Stimulated activated CD4-positive, alpha-beta T cell treated with anti-CD3 and anti-CD28 coated beads, Interleukin-12 subunit alpha, Interleukin-12 subunit beta, amount 100 ng/mL, for 24 hours (primary cell): ENCODE measurements around the gene STX8.

Experiments
- DNase-seq, 2 experiments: peaks; one replicate each; pipeline ENCODE4 v3.0.0-alpha.2; 2020; ENCODE audit warnings: low read depth in 2 of 2

STX8 gene

DNA sequence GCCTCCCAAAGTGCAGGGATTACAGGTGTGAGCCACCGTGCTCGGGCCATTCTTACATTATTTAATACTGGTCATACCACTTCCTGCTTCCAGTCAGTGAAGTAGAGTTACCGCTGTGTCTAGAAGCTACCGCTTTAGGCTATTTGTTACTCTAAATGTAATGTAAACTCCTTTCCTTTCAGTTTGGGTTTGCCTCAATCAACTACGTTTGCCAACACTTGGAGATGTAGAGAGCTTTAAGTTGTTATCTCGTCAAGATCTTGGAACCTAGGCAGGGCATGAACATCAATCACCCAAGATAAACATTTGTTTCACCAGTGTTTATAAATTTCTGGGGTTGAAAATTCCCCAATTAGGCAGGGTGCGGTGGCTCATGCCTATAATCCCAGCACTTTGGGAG, 275.9 kb downstream of the STX8 start:
- DNase-seq = no peak

DNA sequence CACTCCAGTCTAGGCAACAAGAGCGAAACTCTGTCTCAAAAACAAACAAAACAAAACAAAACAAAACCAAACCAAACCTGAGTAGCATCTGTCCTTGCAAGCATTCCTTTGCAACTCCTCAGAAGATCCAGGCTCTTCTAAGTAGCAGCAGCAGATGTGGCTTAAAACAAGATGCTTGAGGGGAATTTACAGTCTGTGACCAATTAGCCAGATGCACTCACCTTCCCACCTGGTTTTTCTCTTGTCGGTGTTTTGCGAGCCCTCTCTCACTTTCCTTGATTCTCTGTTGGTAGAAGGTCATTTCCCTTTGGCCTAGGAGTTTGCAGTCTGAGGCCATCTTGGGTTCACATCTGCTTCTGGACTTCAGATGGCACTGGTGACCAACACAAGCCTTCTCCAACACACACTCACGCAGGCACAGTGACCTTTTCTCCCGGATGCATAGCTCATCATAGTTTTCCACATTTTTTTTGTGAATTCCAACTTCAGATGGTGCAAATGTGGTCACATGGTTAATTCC, 276.8 kb downstream of the STX8 start:
- DNase-seq = no peak

DNA sequence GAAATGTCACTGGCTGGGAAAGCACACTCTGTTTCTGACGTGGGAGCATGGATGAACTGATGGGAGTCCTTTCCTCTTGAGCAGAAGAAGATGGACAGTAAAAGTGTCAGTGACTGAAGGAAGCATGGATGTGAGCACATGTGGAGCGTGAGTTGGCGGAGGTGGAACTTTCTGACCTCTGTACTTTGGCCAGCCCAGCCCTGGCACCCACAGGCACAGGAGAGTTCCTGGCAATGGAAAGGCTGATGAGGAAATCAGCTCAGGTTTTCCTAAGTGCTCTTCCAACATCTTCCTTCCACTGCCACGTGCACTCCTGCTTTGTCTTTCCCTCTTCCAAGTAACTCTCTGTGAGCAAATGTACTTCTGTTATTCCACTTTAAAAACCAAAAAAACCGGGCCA, 277.5 kb downstream of the STX8 start:
- DNase-seq = no peak

- no peak for DNase-seq
These were observed 280.9 kb downstream of the STX8 start for GRCh38 chr17:9294661-9295210.

DNA sequence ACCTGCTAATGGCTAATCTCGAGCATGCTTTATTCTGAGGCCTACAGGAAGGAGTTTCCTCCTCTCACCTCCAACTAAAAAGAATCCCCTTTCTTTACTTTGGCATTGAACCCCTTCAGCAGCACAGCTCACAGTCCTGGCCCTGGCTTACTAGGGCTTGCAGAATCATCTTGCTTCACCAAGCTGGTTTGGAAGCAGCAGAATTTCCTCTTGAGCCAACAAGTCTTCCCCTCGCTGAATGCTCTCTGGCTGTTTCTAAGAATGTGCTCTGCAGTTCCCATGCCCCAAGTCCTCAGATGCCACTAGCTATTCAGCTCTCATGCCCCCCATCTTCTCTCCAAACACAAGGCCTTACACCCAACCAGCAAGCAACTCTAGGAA, 283.1 kb downstream of the STX8 start:
- no peak for DNase-seq

- peak in 1 of 2 experiments; percentile 48 for DNase-seq
These were observed 283.6 kb downstream of the STX8 start for GRCh38 chr17:9291912-9292560.

GRCh38 chr17:9290226-9290613, 285.4 kb downstream of the STX8 start:
- DNase-seq = no peak

DNA sequence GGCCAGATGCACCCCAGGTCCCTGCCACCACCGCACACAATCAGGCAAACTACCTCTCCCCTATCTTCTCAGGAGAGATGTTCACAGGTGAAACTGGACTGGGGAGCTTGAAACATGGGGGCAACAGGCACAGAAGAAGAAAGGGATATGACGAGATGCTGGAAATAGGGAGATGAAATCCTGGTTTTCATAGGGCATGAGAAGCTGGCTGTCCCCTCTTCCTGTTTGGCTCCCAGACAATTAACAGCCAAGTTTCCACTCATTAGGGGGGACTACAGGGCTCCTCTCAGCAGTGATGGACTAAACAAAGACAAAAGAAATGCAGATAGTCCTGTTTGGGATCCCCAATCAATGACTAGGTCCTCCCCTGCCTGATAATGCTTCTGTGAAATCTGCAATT, 288.3 kb downstream of the STX8 start:
- DNase-seq = no peak

GRCh38 chr17:9286434-9286833, 289.2 kb downstream of the STX8 start:
- no peak for DNase-seq

DNA sequence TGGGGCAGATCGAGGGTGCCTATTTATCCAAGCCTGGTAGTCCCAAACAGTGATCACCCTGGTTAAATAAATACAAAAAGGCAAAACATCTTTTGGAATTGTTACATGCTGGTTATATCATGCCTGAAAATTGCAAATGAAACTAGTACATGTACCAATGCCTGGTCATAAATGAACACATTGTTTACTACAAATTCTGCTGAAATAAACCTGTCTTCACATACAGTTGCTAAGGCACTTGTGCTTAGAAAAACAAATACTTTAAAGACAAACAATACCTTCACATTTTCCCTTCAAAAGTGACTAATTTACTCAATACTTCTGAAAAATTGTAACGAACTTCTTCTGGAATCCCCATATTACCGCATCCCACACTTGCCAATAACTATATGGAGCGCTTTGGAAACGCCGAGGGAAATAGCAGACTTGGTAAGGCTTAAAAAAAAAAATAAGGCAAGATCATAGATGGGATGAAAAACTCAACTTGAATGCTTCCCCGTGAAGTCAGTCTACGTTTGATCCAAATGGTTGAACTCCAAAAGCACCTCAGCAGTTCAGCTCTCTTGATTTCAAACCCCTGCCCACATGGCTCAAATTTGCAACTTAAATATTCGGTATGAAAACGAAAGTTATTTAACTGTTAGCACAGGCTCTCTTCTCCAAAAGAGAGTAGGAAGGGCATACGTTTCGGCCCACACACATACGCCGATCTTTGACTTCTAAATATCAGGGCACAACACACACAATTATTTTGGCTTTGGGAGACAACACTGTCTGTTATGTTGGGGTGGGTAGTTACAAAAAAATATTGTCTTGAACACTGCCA, 289.8 kb downstream of the STX8 start:
- no peak for DNase-seq

DNA sequence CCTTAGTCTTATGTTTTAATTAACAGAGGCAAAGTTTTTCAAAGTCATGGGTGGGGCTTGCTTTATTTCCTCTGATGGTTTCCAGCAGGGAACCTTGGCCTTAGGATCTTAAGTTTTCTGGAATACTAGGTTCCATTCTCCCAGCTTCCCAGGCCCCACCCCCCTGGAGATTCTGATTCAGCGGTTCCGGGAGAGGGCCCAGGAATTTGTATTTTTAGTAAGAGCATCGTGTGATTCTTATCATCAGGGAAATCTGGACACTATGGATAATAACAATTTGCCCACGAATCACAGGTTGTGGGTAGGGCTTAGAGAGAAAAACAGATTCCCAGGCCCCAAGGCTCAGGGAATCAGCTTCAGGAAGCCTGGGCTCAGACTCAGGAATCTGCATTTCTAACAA, 290.7 kb downstream of the STX8 start:
- DNase-seq = no peak

DNA sequence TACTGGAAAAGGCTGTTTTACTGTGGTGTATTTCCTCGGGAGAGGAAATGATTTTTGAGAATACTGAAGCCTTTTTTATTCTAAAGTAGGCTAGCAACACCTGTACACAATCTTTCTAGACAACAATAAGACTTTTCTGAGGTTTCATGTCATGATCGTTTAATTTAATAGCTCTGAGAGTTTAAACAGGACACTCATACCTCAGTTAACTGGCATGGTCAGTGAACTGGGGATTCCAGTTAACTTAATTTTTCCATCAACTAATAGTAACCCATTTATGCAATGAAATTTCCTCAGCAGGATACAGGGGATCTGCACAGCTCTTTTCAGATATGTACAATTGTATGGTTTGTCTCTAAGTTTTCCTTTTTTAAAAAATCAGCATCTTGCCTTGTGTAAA, 291.7 kb downstream of the STX8 start:
- no peak for DNase-seq

DNA sequence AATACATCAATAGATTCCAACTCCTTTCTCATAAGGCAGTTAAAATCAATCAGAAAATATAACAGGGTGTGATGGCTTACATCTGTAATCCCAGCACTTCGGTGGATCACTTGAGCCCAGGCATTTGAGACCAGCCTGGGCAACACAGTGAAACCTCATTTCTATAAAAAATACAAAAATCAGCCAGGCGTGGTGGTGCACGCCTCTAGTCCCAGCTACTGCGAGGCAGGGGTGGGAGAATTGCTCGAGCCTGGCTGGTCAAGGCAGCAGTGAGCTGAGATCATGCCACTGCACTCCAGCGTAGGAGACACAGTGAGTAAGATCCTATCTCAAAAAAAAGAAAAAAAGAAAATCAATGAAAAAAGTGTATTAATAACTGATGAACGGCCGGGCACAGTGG, 295.7 kb downstream of the STX8 start:
- no peak for DNase-seq

- DNase-seq = no peak
These were observed 300.6 kb downstream of the STX8 start for GRCh38 chr17:9274973-9275372.

- DNase-seq = peak in 1 of 2 experiments; percentile 25
These were observed 301.9 kb downstream of the STX8 start for GRCh38 chr17:9273428-9274391.

GRCh38 chr17:9272501-9273200, 303.0 kb downstream of the STX8 start:
- no peak for DNase-seq

DNA sequence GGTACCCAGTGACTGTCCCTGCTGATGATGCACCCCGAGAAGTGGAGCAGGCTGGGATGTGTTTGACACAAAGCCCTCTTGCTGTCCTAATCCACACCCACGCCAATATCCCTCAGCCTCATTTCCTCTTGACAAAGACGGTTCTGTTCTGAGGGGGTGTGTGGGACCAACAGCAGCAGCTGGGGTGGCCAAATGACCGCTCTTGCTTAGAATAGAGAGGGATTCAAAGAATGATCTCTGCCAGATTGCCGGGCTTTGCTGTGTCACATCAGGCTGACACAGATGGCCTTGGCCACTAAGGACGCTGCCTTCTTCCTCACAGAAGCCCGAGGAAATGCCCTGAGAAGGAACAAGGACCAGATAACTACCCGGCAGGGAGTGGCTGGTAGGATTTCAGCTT, 303.6 kb downstream of the STX8 start:
- no peak for DNase-seq

GRCh38 chr17:9270921-9271320, 304.7 kb downstream of the STX8 start:
- DNase-seq = no peak

DNA sequence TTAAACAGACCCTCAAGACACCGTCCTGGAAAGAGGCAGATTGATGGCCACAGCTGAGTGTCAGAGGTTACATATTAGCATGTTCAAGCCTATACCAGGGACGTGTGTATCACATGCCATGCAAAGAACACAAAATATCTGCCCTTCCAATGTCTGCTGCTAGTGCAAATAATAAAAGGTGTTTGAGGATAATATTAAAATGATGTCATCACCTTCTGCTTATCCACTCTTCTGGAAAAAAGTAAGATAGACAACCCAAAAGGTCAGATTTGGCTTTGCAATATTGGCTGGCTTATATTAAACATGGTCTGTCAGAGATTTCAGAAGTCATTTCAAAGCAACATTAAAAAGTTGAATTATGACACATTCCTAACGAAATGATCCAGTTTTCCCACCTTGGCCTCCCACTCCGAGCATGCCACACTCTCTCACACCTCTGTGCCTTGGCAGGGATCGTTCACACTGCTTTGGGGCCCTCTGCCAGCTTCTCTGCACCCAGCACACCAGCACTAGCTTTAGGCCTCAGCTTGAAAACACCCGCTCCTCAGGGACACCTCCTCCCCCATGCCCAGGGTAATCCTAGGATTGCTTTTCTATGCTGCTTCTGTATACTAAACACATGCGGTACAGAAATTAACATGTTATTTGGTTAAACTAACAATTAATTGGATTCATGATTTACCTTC, 306.1 kb downstream of the STX8 start:
- DNase-seq = no peak

DNA sequence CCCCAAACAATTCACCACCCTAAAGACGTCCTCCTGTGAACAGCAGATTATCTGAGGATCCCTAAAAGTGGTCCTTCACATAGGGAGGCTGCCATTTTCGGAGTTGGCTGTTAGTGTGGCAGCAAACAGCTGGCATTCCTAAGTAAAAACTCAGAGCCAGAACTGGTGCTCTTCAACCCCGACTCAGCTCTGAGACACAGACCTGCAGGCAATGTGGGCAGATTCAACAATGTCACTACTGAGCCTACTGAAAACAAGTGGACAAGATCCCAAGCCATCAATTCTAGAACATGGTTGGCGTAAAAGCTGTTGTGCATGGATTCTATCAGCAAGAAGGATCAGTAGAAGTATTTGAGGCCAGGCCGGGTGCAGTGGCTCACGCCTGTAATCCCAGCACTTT, 307.1 kb downstream of the STX8 start:
- DNase-seq = no peak

GRCh38 chr17:9266697-9267117, 308.9 kb downstream of the STX8 start:
- no peak for DNase-seq
